GM21576 (cell line): ENCODE data around the gene TIMM8B.
A peak's percentile ranks its signal among the peaks of the same experiment; 100 is the strongest.
"Not testable (repeated sequence)": the region's sequence is repeated elsewhere in the genome, so short reads cannot be mapped to it uniquely, and the experiment has no call there.

Experiments
- ATAC-seq: cut with Tn5 transposase; IDR thresholded peaks from one replicate; pipeline ENCODE4 v1.9.1; 2021; ENCODE audit warnings: mild to moderate bottlenecking, moderate library complexity; ENCODE audit not compliant: unreplicated experiment

TIMM8B gene

DNA sequence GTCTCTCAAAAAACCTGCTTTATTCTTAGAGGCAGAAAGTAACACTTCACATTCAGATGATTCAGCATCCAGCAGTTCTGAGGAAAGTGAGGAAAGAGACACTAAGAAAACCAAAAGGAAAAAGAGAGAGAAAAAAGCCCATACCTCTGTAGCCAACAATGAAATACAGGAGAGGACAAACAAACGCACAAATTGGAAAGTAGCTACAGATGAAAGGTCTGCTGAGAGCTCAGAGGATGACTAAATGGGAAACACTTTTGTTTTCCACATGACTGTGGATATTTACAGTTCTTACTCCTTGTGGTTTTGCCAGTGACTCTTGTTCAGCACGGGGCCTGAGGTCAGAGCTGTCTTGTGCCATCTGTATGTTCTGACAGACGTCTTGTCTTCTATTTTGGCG lies 3.8 kb downstream of the TIMM8B start:
- no peak for ATAC-seq

DNA sequence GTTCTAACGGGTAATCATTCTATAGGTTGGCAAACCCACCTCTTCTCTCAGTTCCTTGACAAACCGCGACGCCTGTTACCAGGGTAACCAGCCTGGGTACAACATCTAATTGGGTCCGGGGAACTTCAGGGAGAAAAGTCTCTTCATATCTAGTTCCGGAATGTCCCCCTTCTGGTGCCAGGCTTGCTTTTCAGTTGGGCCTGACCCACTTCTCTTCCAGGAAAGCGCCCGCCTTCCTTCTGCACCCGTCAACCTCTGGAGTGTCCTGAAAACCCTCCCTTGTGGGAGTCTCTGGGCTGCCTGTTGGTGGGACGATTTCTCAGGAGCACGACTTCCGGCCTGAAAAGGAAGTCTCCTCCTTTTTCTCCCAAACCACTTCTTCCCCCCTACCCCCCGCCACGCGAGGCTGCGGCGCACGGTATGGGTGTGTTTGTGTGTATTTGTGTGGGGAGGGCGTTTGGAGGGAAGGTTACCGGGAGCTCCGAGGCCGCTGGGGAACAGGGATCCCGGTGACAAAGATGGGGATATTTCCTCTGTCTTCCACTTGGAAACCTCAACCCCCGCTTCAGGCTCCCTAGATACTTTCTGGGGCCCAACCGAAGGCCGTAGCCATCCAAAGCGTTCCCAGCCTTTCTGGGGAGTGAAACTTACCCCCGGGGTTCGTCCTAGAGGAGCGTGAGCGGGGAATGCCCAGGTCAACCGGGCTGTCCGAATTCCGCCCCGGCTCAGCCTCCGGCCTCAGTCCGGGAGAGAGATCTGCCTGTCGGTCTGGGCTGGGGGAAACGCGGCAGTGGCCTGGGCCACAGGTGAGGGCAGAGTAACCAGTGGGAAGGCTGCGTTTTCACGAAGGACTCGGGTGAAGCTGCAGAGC lies 12.4 kb downstream of the TIMM8B start, which contains the start of the genes NKAPD1 and PIH1D2:
Gene NKAPD1 (plus strand): TSS at position 359 of the 871 bp plus-strand sequence. CDS start 1,276 bp downstream, outside the sequence.
Gene PIH1D2 (minus strand): TSS at position 77 of the 871 bp plus-strand sequence. CDS start 843 bp downstream, outside the sequence.
- ATAC-seq = peak; percentile 77

DNA sequence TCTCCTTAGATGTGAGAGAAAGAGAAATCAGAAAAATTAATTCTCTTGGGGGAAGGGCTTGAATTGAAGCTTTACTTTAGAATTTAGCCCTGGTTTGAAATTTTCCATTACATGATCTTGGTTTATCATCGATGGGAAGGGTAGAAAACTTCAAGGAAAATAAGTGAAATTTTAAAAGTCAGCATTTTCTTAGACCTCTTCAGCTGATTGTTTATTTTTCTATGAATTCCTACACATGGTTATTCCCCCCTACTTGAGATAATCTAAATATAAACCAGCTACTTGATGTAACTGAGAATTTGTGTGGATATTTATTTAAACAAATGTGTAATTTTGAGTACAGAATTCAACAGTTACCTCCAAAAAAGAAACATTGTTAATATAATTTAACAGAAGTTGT lies 23.6 kb downstream of the TIMM8B start:
- no peak for ATAC-seq

DNA sequence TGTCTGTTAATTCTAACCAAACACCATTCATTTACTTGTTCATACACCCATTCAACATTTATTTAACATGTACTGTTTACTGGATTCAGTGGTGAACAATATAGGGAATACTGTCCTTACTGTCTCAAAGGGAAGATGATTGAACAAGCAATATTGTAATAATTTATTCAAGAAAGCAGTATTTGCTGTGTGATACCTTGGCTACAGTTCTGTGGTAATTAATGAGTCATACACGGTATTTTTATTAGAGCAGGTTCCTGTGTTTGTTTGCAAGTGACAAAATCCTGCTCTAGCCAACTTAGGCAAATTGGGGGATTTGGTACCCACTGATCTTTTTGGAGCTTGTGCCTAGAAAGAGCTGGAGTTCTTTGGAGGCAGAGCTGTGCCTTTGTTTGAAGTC lies 28.5 kb downstream of the TIMM8B start:
- no peak for ATAC-seq

DNA sequence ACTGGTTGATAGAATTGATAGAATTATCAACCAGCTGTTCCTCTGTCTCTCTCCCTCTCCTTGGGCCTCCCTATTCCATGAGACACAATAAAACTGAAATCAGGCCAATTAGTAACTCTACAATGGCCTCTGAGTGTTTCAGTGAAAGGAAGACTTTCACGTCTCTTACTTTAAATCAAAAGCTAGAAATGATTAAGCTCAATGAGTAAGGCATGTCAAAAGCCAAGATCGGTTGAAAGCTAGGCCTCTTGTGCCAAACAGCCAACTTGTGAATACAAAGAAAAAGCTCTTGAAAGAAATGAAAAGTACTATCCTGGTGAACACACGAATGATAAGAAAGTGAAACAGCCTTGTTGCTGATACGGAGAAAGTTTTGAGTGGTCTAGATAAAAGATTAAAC lies 29.4 kb downstream of the TIMM8B start:
- ATAC-seq = no peak

DNA sequence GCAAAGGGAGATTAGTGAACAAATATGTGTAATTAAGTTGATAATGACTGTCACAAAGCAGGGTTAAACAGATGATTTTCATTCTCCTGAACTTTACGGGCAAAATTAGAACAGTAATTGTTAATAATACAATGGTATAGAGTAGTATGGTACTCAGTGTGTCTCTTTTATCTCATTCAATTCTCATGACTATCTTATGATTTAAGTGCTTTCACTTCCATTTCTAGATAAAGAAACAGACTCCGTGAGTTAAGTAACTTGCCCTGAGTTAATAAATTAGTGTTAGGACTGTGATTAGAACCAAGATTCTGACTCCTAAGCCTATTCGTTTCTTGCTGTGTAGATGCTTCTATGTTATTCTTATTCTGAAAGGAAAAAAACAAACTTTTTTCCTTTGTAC lies 34.8 kb downstream of the TIMM8B start:
- ATAC-seq = no peak

DNA sequence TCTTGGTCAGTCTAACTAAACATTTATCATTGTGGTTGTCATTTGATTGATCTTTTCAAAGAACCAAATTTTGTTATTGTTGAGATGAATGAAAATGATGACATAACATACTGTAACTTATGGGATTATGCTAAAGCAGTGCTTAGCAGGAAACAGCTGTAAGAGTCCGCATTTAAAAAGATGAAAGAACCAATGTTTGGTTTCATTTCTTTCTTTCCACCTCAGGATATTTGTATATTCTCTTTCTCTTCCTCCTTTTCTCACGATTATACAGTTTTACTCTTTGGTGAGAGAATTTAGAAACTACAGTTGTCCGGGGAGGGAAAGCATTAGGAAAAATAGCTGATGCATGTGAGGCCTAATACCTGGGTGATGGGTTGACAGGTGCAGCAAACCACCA lies 35.8 kb downstream of the TIMM8B start:
- peak; percentile 89 for ATAC-seq

DNA sequence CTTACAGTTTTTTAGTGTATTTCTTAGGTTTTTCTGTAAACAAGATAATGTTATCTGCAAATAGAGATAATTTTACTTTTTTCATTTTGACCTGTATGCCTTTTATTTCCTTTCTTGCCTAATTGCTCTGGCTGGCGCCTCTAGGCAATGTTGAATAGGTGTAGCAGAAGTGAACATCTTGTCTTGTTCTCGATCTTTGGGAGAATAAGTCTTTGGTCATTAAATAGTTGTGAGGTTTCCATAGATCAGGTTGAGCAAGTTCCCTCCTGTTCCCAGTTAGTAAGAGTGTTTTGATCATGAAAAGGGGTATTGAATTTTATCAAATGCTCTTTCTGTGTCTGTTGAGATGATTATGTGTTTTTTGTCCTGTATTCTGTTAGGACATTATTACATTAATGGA lies 36.8 kb downstream of the TIMM8B start:
- ATAC-seq = no peak

DNA sequence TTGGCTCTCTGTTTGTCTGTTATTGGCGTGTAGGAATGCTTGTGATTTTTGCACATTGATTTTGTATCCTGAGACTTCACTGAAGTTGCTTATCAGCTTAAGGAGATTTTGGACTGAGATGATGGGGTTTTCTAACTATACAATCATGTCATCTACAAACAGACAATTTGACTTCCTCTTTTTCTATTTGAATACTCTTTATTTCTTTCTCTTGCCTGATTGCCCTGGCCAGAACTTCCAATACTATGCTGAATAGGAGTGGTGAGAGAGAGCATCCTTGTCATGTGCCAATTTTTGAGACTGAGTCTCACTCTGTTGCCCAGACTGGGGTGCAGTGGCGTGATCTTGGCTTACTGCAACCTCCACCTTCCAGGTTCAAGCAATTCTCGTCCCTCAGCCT lies 38.3 kb downstream of the TIMM8B start:
- ATAC-seq = not testable (repeated sequence)

DNA sequence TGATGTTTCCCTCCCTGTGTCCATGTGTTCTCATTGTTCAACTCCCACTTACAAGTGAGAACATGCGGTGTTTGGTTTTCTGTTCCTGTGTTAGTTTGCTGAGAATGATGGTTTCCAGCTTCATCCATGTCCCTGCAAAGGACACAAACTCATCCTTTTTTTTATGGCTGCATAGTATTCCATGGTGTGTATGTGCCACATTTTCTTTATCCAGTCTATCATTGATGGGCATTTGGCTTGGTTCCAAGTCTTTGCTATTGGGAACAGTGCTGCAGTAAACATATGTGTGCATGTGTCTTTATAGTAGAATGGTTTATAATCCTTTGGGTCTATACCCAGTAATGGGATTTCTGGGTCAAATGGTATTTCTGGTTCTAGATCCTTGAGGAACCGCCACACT lies 39.9 kb downstream of the TIMM8B start:
- not testable (repeated sequence) for ATAC-seq

DNA sequence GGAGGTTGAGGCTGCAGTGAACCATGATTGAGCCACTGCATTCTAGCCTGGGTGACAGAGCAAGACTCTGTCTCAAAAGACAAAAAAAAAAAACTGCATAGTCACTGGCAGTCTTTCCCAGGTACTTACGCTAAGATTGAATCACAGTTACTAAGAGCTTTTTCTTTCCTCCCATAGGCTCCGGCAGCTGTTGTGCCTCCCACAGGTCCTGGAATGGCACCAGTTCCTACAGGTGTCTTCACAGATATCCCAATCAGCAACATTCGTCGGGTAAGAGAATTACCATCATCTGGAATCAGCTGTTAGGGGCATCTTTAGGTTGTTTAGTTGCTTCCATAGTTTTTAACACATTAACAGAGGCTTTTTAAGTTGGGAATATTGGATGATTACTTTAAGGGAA lies 41.6 kb downstream of the TIMM8B start:
- no peak for ATAC-seq

DNA sequence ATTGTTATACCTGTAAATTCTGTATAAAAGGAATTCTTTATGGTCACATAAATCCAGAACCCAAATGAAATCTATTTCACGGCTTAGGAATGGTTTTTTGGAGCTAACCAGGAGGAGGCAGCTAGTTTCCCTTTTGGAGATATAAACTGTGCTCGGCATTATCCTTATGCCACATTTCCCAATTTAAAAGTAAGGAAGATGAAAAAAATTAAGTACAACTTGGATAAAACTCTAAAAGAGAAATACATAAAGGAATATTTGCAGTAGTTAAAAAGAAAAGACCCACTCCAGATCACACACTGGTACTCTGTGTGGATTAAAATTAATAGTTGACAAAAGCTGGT lies 43.6 kb downstream of the TIMM8B start:
- ATAC-seq = no peak

DNA sequence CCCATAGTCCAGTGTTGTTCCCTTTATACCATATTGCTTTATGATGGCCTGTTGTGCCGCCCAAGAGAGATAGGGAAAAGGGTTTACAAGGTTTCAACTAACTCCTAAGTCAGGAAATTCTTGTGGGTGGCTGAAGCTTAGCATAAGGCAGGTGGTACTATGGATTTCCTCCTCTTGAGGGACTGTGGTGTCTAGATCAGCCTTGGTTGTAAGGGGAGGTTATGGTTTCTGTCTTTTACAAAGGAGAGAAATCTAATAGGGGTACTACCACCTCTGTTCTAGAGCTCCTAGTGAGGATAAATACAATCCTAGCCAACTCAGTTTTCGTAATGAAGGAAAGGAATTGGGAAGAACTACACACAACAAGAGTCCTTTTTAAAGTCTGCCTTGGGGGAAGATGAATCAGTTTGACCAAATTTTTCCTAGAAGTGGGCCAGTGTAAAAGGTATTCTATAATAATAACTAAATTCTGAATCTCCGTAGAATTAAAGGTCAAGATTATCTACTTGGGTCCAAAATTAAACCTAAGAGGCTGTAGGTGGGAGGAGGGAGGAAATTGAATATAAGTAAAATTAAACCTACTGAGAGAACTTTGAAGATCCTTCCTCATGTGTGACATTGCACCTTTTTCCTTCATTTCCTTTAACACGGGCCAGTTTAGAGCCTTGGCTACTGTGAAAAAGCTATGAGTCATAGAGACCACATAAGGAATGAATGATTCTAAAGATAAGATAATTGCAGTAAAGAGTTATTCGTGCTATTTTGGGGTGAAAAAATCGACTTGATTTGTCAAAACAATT lies 44.2 kb downstream of the TIMM8B start:
- ATAC-seq = no peak

DNA sequence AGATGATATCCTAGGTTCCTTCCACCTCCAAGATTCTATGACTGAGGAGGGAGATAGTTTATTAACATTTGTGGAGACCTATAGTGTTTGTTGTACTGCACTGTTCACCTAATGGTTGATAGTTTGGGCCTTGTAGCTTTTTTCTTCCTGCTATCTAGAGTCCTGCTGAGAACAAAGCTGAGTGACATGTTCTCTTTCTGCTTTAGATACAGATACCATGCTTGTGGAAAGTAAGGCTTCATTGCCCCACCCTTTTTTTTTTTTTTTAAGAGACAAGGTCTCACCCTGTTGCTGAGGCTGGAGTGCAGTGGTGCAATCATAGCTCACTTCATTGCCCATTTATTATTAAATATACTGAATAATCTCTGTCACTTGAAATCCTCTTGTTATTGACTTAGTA lies 49.0 kb downstream of the TIMM8B start:
- no peak for ATAC-seq
